ENCODE results near the gene PRIM2. TPM values are rescaled to one million over a fixed set of nuclear protein-coding genes. Genes with fewer than 3 reads are reported as not detected.
A peak's percentile ranks its signal among the peaks of the same experiment; 100 is the strongest.
"Not testable (repeated sequence)": the region's sequence is repeated elsewhere in the genome, so short reads cannot be mapped to it uniquely, and the experiment has no call there.

PRIM2 gene
- total and polyA plus RNA-seq, 2 of the 4 experiments (the other 2 are of a cell fraction), result 11.8 to 37.5 TPM

DNA sequence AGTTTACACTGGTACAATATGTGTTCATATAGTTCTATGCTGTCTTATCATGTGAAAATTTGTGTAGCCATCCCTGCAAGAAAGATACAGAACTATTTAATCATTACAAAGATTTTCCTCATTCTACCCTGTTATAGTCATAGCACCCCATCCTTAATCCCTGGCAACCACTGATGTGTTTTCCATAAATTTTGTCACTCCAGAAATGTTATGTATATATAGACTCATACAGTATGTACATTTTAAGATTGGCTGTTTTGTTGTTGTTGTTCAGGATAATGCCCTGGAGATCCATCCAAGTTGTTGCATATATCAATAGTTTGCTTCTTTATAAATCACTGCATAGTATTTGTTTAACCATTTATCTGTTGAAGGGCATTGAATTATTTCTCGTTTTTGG lies 163.7 kb downstream of the PRIM2 start:
- H3K23ac ChIP-seq (ENCODE audit: low read depth, low read length); H2BK5ac ChIP-seq (ENCODE audit: low read depth, low read length, poor library complexity, severe bottlenecking); H3K27ac ChIP-seq (ENCODE audit: insufficient read depth, low read length); H3K4me1 ChIP-seq (ENCODE audit: control insufficient read depth, insufficient read depth, low read length); H3K36me3 ChIP-seq (ENCODE audit: control insufficient read depth, insufficient read depth, low read length); H4K91ac ChIP-seq (ENCODE audit: insufficient read depth, low read depth, low read length); H3K14ac ChIP-seq (replicated peaks; ENCODE audit: low read depth, low read length); H3K4me2 ChIP-seq (ENCODE audit: low read depth, low read length); H3K9me1 ChIP-seq (ENCODE audit: insufficient read depth, low read length); H2BK15ac ChIP-seq (ENCODE audit: low read depth, low read length); H3K4ac ChIP-seq (ENCODE audit: low read depth, low read length); H4K5ac ChIP-seq (ENCODE audit: low read depth, low read length); in situ Hi-C loops (cut with MboI; ENCODE audit: low sequenced_read_pairs); intact Hi-C loops (cut with micrococcal nuclease); H4K8ac ChIP-seq (ENCODE audit: low read depth in 2 of 2, low read length in 2 of 2); DNase-seq; H3K27me3 ChIP-seq (ENCODE audit: control insufficient read depth, insufficient read depth, low read length); H3K56ac ChIP-seq (ENCODE audit: extremely low read depth, insufficient read depth, low read length); H4K20me1 ChIP-seq (ENCODE audit: insufficient read depth, low read length); H3K9me3 ChIP-seq (ENCODE audit: control insufficient read depth, insufficient read depth, low read length); H2BK120ac ChIP-seq (ENCODE audit: low read depth, low read length); H3K4me3 ChIP-seq (ENCODE audit: insufficient read depth, low read depth, low read length); H3K9ac ChIP-seq (ENCODE audit: low read depth, low read length); CTCF ChIA-PET; H2AK5ac ChIP-seq (ENCODE audit: low read depth, low read length); H2BK20ac ChIP-seq (ENCODE audit: low read depth, low read length); H2AK9ac ChIP-seq (replicated peaks; ENCODE audit: low read depth, low read length, poor library complexity); POLR2A ChIA-PET (ENCODE audit: unreplicated experiment); BruUV-seq (replicated peaks); dilution Hi-C loops (cut with HindIII; ENCODE audit: low sequenced_read_pairs, unreplicated experiment); ATAC-seq (ENCODE audit: low read depth); H2AFZ ChIP-seq (replicated peaks; ENCODE audit: low read length, poor library complexity): not testable (repeated sequence)
- peaks cover 17 to 31% of the 10 kb centered on the region in 2 experiments for H3K79me1 ChIP-seq (ENCODE audit: low read depth in 1 of 2, low read length in 2 of 2)
- peak overlapping the region; percentile 59 for H3K18ac ChIP-seq (ENCODE audit: low read depth, low read length)
- no CpG with 5 or more reads among the region's 1 CpG for WGBS, 2 experiments (ENCODE audit: extremely low coverage in 2 of 2, insufficient read length in 1 of 2)

GRCh38 chr6:57482471-57482870 lies 165.0 kb downstream of the PRIM2 start:
- POLR2A ChIA-PET (ENCODE audit: unreplicated experiment); BruUV-seq (replicated peaks); H3K23ac ChIP-seq (ENCODE audit: low read depth, low read length); DNase-seq; H3K4me3 ChIP-seq (ENCODE audit: insufficient read depth, low read depth, low read length); H4K91ac ChIP-seq (ENCODE audit: insufficient read depth, low read depth, low read length); H3K36me3 ChIP-seq (ENCODE audit: control insufficient read depth, insufficient read depth, low read length); H3K27me3 ChIP-seq (ENCODE audit: control insufficient read depth, insufficient read depth, low read length); H3K4me2 ChIP-seq (ENCODE audit: low read depth, low read length); H2AK9ac ChIP-seq (replicated peaks; ENCODE audit: low read depth, low read length, poor library complexity); H3K56ac ChIP-seq (ENCODE audit: extremely low read depth, insufficient read depth, low read length); dilution Hi-C loops (cut with HindIII; ENCODE audit: low sequenced_read_pairs, unreplicated experiment); ATAC-seq (ENCODE audit: low read depth); CTCF ChIA-PET; H3K9me3 ChIP-seq (ENCODE audit: control insufficient read depth, insufficient read depth, low read length); H4K20me1 ChIP-seq (ENCODE audit: insufficient read depth, low read length); H3K27ac ChIP-seq (ENCODE audit: insufficient read depth, low read length); H3K9ac ChIP-seq (ENCODE audit: low read depth, low read length); intact Hi-C loops (cut with micrococcal nuclease); in situ Hi-C loops (cut with MboI; ENCODE audit: low sequenced_read_pairs); H3K14ac ChIP-seq (replicated peaks; ENCODE audit: low read depth, low read length); H2AFZ ChIP-seq (replicated peaks; ENCODE audit: low read length, poor library complexity); H3K9me1 ChIP-seq (ENCODE audit: insufficient read depth, low read length): not testable (repeated sequence)
- H4K5ac ChIP-seq (ENCODE audit: low read depth, low read length), result peak overlapping the region; percentile 57; the same call in 1 of the 2 replicates
- H2BK120ac ChIP-seq (ENCODE audit: low read depth, low read length), result peak overlapping the region; percentile 84
- H3K18ac ChIP-seq (ENCODE audit: low read depth, low read length), result peak overlapping the region; percentile 80
- no CpG with 5 or more reads among the region's 4 CpGs for WGBS, 2 experiments (ENCODE audit: extremely low coverage in 2 of 2, insufficient read length in 1 of 2)
- peaks cover 10% of the 10 kb centered on the region for H3K4me1 ChIP-seq (ENCODE audit: control insufficient read depth, insufficient read depth, low read length)
- H2AK5ac ChIP-seq (ENCODE audit: low read depth, low read length), result peak overlapping the region; percentile 82; the same call in 1 of the 2 replicates
- peak overlapping the region; percentile 87; the same call in 2 of the 3 replicates for H2BK15ac ChIP-seq (ENCODE audit: low read depth, low read length)
- peak overlapping the region; percentile 34 to 87; a peak in 2 of 4 replicates for H4K8ac ChIP-seq (ENCODE audit: low read depth in 2 of 2, low read length in 2 of 2)
- peak overlapping the region; percentile 65; the same call in 1 of the 2 replicates for H3K4ac ChIP-seq (ENCODE audit: low read depth, low read length)
- H2BK5ac ChIP-seq (ENCODE audit: low read depth, low read length, poor library complexity, severe bottlenecking), result peak overlapping the region; percentile 10
- peaks cover 18 to 35% of the 10 kb centered on the region in 2 experiments for H3K79me1 ChIP-seq (ENCODE audit: low read depth in 1 of 2, low read length in 2 of 2)
- peak overlapping the region; percentile 85; the same call in 1 of the 2 replicates for H2BK20ac ChIP-seq (ENCODE audit: low read depth, low read length)

All from IMR-90 (cell line).